Ureter (tissue), 1 donor: ENCODE results near the gene KCNK10. TPM values are rescaled to one million over a fixed set of nuclear protein-coding genes. Genes with fewer than 3 reads are reported as not detected.

Experiments
- DNase-seq: peaks from one replicate; pipeline ENCODE4 v3.0.0-alpha.2; 2020; ENCODE audit warnings: low spot score
- total RNA-seq: library from RNA; stranded (reverse); gene quantifications from one replicate; pipeline ENCODE4 v1.2.4, GENCODE V29; 2023
- donor health status: DM: yes; HTN: yes; CAD: no.

KCNK10 gene
- total RNA-seq, 1 donor from 2014 or later, result not detected

- DNase-seq, result no peak
Measured at GRCh38 chr14:88318406-88318805, 4.7 kb downstream of the KCNK10 start.

GRCh38 chr14:88316521-88316920 is 6.5 kb downstream of the KCNK10 start:
- no peak for DNase-seq

- no peak for DNase-seq
Measured at GRCh38 chr14:88312257-88312656, 10.8 kb downstream of the KCNK10 start.

GRCh38 chr14:88311780-88312179 is 11.3 kb downstream of the KCNK10 start:
- DNase-seq, result no peak

- DNase-seq, result no peak
Measured at GRCh38 chr14:88310449-88310848, 12.6 kb downstream of the KCNK10 start.

- no peak for DNase-seq
Measured at GRCh38 chr14:88310021-88310420, 13.0 kb downstream of the KCNK10 start.

- no peak for DNase-seq
Measured at GRCh38 chr14:88305528-88306322, 17.3 kb downstream of the KCNK10 start.

- DNase-seq, result no peak
Measured at GRCh38 chr14:88303041-88303440, 20.0 kb downstream of the KCNK10 start.

- DNase-seq, result no peak
Measured at GRCh38 chr14:88301381-88301780, 21.7 kb downstream of the KCNK10 start.

GRCh38 chr14:88300817-88301216 is 22.3 kb downstream of the KCNK10 start:
- no peak for DNase-seq

- no peak for DNase-seq
Measured at GRCh38 chr14:88299865-88300530, 23.1 kb downstream of the KCNK10 start.

- no peak for DNase-seq
Measured at GRCh38 chr14:88297306-88297705, 25.8 kb downstream of the KCNK10 start.

GRCh38 chr14:88296351-88296750 is 26.7 kb downstream of the KCNK10 start:
- no peak for DNase-seq

- DNase-seq, result no peak
Measured at GRCh38 chr14:88289996-88290395, 33.1 kb downstream of the KCNK10 start.

- no peak for DNase-seq
Measured at GRCh38 chr14:88289234-88289633, 33.8 kb downstream of the KCNK10 start.

- DNase-seq, result no peak
Measured at GRCh38 chr14:88286309-88286708, 36.8 kb downstream of the KCNK10 start.

GRCh38 chr14:88281447-88281846 is 41.6 kb downstream of the KCNK10 start:
- DNase-seq, result no peak

GRCh38 chr14:88276923-88277596 is 46.0 kb downstream of the KCNK10 start:
- DNase-seq, result no peak

- no peak for DNase-seq
Measured at GRCh38 chr14:88272390-88273269, 50.4 kb downstream of the KCNK10 start.

GRCh38 chr14:88271205-88271604 is 51.9 kb downstream of the KCNK10 start:
- DNase-seq, result no peak

GRCh38 chr14:88270776-88271175 is 52.3 kb downstream of the KCNK10 start:
- DNase-seq, result peak; percentile 63
